ENCODE measurements around the gene COPZ2. TPM values are rescaled to one million over a fixed set of nuclear protein-coding genes. Genes with fewer than 3 reads are reported as not detected.

The COPZ2 gene
- total RNA-seq, 1 donor from 2014 or later, result not detected

- peaks cover 8% of the 10 kb centered on the region for H3K36me3 Mint-ChIP-seq (ENCODE audit: unreplicated experiment)
- H3K27ac Mint-ChIP-seq (ENCODE audit: unreplicated experiment), result peak overlapping the region; percentile 94
- H3K9me3 Mint-ChIP-seq (ENCODE audit: unreplicated experiment), result peaks cover 10% of the 10 kb centered on the region
- DNase-seq, result no peak
- TF ChIP-seq CTCF (IDR thresholded peaks at IDR 0.05; ENCODE audit: partially characterized antibody, unreplicated experiment), result no peak
- H3K4me3 Mint-ChIP-seq (ENCODE audit: unreplicated experiment), result peak overlapping the region; percentile 99
- peaks cover 45% of the 10 kb centered on the region for H3K4me1 Mint-ChIP-seq (ENCODE audit: low read depth, unreplicated experiment)
- H3K27me3 Mint-ChIP-seq (ENCODE audit: unreplicated experiment), result peaks cover 21% of the 10 kb centered on the region
Measured at GRCh38 chr17:48055531-48056245, 18.1 kb upstream of the COPZ2 start.

- H3K27ac Mint-ChIP-seq (ENCODE audit: unreplicated experiment), result peak overlapping the region; percentile 94
- peaks cover 11% of the 10 kb centered on the region for H3K36me3 Mint-ChIP-seq (ENCODE audit: unreplicated experiment)
- no peak for TF ChIP-seq CTCF (IDR thresholded peaks at IDR 0.05; ENCODE audit: partially characterized antibody, unreplicated experiment)
- peaks cover 21% of the 10 kb centered on the region for H3K27me3 Mint-ChIP-seq (ENCODE audit: unreplicated experiment)
- DNase-seq, result peak; percentile 89
- peaks cover 50% of the 10 kb centered on the region for H3K4me1 Mint-ChIP-seq (ENCODE audit: low read depth, unreplicated experiment)
- peaks cover 12% of the 10 kb centered on the region for H3K9me3 Mint-ChIP-seq (ENCODE audit: unreplicated experiment)
- peak overlapping the region; percentile 99 for H3K4me3 Mint-ChIP-seq (ENCODE audit: unreplicated experiment)
Measured at GRCh38 chr17:48054238-48055185, 16.9 kb upstream of the COPZ2 start.

GRCh38 chr17:48053758-48054237 is 16.2 kb upstream of the COPZ2 start:
- H3K4me3 Mint-ChIP-seq (ENCODE audit: unreplicated experiment), result peak overlapping the region; percentile 99
- peaks cover 50% of the 10 kb centered on the region for H3K4me1 Mint-ChIP-seq (ENCODE audit: low read depth, unreplicated experiment)
- H3K27ac Mint-ChIP-seq (ENCODE audit: unreplicated experiment), result peak overlapping the region; percentile 93
- TF ChIP-seq CTCF (IDR thresholded peaks at IDR 0.05; ENCODE audit: partially characterized antibody, unreplicated experiment), result no peak
- H3K9me3 Mint-ChIP-seq (ENCODE audit: unreplicated experiment), result peaks cover 17% of the 10 kb centered on the region
- H3K27me3 Mint-ChIP-seq (ENCODE audit: unreplicated experiment), result peaks cover 24% of the 10 kb centered on the region
- DNase-seq, result no peak
- peaks cover 15% of the 10 kb centered on the region for H3K36me3 Mint-ChIP-seq (ENCODE audit: unreplicated experiment)

GRCh38 chr17:48052956-48053757 is 15.6 kb upstream of the COPZ2 start:
- peak; percentile 34 for DNase-seq
- H3K4me1 Mint-ChIP-seq (ENCODE audit: low read depth, unreplicated experiment), result peaks cover 50% of the 10 kb centered on the region
- peak overlapping the region; percentile 93 for H3K27ac Mint-ChIP-seq (ENCODE audit: unreplicated experiment)
- peaks cover 27% of the 10 kb centered on the region for H3K27me3 Mint-ChIP-seq (ENCODE audit: unreplicated experiment)
- peaks cover 16% of the 10 kb centered on the region for H3K36me3 Mint-ChIP-seq (ENCODE audit: unreplicated experiment)
- H3K4me3 Mint-ChIP-seq (ENCODE audit: unreplicated experiment), result peak overlapping the region; percentile 99
- H3K9me3 Mint-ChIP-seq (ENCODE audit: unreplicated experiment), result peaks cover 19% of the 10 kb centered on the region
- no peak for TF ChIP-seq CTCF (IDR thresholded peaks at IDR 0.05; ENCODE audit: partially characterized antibody, unreplicated experiment)
